ENCODE data around the gene TMEM127. TPM values are rescaled to one million over a fixed set of nuclear protein-coding genes. Genes with fewer than 3 reads are reported as not detected.

TMEM127 gene
- total RNA-seq, 2 donors from 2014 or later, result 23.8 to 25.4 TPM

- H3K36me3 Mint-ChIP-seq (ENCODE audit: low read depth), result peaks cover 100% of the 10 kb centered on the region
- no peaks in the 10 kb centered on the region for H3K9me3 Mint-ChIP-seq
- no peaks in the 10 kb centered on the region for H3K4me1 Mint-ChIP-seq
- no peaks in the 10 kb centered on the region for H3K27me3 Mint-ChIP-seq
- H3K4me3 Mint-ChIP-seq, result no peak overlapping the region
- ATAC-seq (replicated peaks), result peak; percentile 63
- peak overlapping the region; percentile 52 for H3K27ac Mint-ChIP-seq
Measured at GRCh38 chr2:96274355-96275056, 8.7 kb upstream of the TMEM127 start.

- Mint-ChIP-seq H3K4me3 (no peak overlapping the region), H3K27me3 (no peaks in the 10 kb centered on the region), H3K27ac (no peak overlapping the region), H3K9me3 (no peaks in the 10 kb centered on the region), H3K36me3 (ENCODE audit: low read depth) (peaks cover 100% of the 10 kb centered on the region), H3K4me1 (peaks cover 3% of the 10 kb centered on the region)
- ATAC-seq (replicated peaks), result no peak
Measured at GRCh38 chr2:96273763-96274162, 8.0 kb upstream of the TMEM127 start.

- H3K4me3 Mint-ChIP-seq, result no peak overlapping the region
- peaks cover 100% of the 10 kb centered on the region for H3K36me3 Mint-ChIP-seq (ENCODE audit: low read depth)
- peaks cover 13% of the 10 kb centered on the region for H3K4me1 Mint-ChIP-seq
- no peak overlapping the region for H3K27ac Mint-ChIP-seq
- no peaks in the 10 kb centered on the region for H3K27me3 Mint-ChIP-seq
- ATAC-seq (replicated peaks), result no peak
- no peaks in the 10 kb centered on the region for H3K9me3 Mint-ChIP-seq
Measured at GRCh38 chr2:96271995-96272394, 6.2 kb upstream of the TMEM127 start.

DNA sequence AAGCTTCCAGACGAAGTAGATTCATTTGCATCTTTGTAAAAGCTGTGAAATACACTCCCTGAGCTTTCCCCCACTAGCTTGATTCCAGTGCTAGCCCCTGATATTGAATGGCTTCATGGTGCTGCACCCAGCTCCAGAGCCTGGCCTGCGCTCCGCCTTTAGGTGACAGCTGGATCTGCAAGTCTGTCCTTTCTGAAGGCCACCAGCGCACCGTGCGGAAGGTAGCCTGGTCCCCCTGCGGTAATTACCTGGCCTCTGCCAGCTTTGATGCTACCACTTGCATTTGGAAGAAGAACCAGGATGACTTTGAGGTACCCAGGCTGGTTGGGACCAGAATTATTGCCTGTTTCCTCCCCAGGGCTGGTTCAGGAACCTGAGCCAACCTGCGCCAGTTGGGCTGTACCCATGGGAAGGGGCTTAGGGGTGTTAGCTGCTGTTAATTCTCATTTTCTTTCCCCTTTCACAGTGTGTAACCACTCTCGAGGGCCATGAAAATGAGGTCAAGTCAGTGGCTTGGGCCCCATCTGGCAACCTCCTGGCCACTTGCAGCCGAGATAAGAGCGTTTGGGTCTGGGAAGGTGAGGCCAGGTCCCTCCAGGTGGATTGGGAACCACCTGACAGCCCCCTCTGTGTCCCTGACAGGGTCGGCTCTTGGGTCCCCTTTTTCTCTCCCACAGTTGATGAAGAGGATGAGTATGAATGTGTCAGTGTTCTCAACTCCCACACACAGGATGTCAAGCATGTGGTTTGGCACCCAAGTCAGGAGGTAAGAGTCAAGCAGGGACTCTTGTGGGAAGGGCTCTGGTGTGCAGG lies 1.6 kb upstream of the TMEM127 start:
- peaks cover 87% of the 10 kb centered on the region for H3K36me3 Mint-ChIP-seq (ENCODE audit: low read depth)
- peak overlapping the region; percentile 92 for H3K4me3 Mint-ChIP-seq
- H3K27me3 Mint-ChIP-seq, result no peaks in the 10 kb centered on the region
- peaks cover 26% of the 10 kb centered on the region for H3K4me1 Mint-ChIP-seq
- peak; percentile 60 for ATAC-seq (replicated peaks)
- H3K9me3 Mint-ChIP-seq, result no peaks in the 10 kb centered on the region
- H3K27ac Mint-ChIP-seq, result peak overlapping the region; percentile 89

DNA sequence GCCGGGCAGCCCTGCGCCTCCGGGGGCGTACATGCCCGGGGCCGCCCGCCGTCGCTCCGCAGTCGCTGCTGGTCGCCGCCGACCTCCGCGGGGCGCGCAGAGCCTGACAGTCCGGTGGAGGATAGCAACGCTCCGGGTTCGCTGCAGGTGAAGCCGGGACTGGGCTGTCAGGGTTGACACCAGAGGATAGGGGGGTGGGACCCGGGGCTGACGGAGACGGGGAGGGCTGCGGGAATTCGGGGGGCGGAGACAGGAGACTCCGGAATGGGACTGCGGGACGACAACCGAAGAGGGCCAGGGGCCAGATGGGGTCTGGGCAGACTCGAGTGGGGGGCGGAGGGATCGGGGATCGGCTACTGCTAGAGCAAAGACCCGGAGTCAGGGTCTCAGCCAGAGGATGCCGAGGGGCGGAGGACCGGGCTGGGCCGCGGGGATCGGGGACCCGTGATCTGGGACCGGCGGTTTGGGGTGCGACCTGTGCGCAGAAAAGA lies 403 bp downstream of the TMEM127 start:
- no peak overlapping the region for H3K27ac Mint-ChIP-seq
- peaks cover 32% of the 10 kb centered on the region for H3K4me1 Mint-ChIP-seq
- peak overlapping the region; percentile 92 for H3K4me3 Mint-ChIP-seq
- no peaks in the 10 kb centered on the region for H3K9me3 Mint-ChIP-seq
- H3K36me3 Mint-ChIP-seq (ENCODE audit: low read depth), result peaks cover 87% of the 10 kb centered on the region
- peak; percentile 5 for ATAC-seq (replicated peaks)
- H3K27me3 Mint-ChIP-seq, result no peaks in the 10 kb centered on the region

GRCh38 chr2:96264656-96265348 lies 995 bp downstream of the TMEM127 start:
- H3K27ac Mint-ChIP-seq, result peak overlapping the region; percentile 78
- H3K4me3 Mint-ChIP-seq, result peak overlapping the region; percentile 92
- peaks cover 83% of the 10 kb centered on the region for H3K36me3 Mint-ChIP-seq (ENCODE audit: low read depth)
- H3K9me3 Mint-ChIP-seq, result no peaks in the 10 kb centered on the region
- no peaks in the 10 kb centered on the region for H3K27me3 Mint-ChIP-seq
- peaks cover 33% of the 10 kb centered on the region for H3K4me1 Mint-ChIP-seq
- ATAC-seq (replicated peaks), result no peak

DNA sequence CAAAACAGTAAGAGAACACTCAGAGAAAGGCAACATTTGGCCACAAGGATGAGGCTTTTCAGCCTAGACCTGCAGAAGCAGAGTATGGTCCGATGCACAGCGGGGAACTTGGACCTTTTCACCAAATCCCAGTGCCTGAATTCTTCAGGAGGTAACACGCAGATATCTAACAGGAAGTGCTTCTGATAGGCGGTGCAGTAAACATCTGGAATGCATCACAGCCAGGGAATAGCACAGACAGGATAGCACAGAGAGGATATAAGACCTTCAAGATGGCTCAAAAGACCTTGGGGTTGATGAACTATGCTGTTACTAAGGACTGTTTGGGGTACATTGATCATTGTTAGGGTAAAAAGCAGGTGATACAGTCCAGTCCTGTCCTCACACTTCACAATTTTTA lies 1.7 kb downstream of the TMEM127 start:
- ATAC-seq (replicated peaks), result no peak
- Mint-ChIP-seq H3K36me3 (ENCODE audit: low read depth) (peaks cover 76% of the 10 kb centered on the region), H3K27ac (peak overlapping the region; percentile 78), H3K27me3 (no peaks in the 10 kb centered on the region), H3K9me3 (no peaks in the 10 kb centered on the region), H3K4me1 (peaks cover 36% of the 10 kb centered on the region), H3K4me3 (peak overlapping the region; percentile 92)

- Mint-ChIP-seq H3K36me3 (ENCODE audit: low read depth) (peaks cover 67% of the 10 kb centered on the region), H3K27ac (no peak overlapping the region), H3K4me3 (no peak overlapping the region), H3K4me1 (peaks cover 23% of the 10 kb centered on the region), H3K9me3 (no peaks in the 10 kb centered on the region), H3K27me3 (no peaks in the 10 kb centered on the region)
- no peak for ATAC-seq (replicated peaks)
Measured at GRCh38 chr2:96262306-96262705, 3.5 kb downstream of the TMEM127 start.

- no peaks in the 10 kb centered on the region for H3K27me3 Mint-ChIP-seq
- H3K36me3 Mint-ChIP-seq (ENCODE audit: low read depth), result peaks cover 67% of the 10 kb centered on the region
- no peak for ATAC-seq (replicated peaks)
- no peaks in the 10 kb centered on the region for H3K9me3 Mint-ChIP-seq
- no peak overlapping the region for H3K4me3 Mint-ChIP-seq
- H3K27ac Mint-ChIP-seq, result peak overlapping the region; percentile 91
- peaks cover 23% of the 10 kb centered on the region for H3K4me1 Mint-ChIP-seq
Measured at GRCh38 chr2:96261328-96262003, 4.3 kb downstream of the TMEM127 start.

DNA sequence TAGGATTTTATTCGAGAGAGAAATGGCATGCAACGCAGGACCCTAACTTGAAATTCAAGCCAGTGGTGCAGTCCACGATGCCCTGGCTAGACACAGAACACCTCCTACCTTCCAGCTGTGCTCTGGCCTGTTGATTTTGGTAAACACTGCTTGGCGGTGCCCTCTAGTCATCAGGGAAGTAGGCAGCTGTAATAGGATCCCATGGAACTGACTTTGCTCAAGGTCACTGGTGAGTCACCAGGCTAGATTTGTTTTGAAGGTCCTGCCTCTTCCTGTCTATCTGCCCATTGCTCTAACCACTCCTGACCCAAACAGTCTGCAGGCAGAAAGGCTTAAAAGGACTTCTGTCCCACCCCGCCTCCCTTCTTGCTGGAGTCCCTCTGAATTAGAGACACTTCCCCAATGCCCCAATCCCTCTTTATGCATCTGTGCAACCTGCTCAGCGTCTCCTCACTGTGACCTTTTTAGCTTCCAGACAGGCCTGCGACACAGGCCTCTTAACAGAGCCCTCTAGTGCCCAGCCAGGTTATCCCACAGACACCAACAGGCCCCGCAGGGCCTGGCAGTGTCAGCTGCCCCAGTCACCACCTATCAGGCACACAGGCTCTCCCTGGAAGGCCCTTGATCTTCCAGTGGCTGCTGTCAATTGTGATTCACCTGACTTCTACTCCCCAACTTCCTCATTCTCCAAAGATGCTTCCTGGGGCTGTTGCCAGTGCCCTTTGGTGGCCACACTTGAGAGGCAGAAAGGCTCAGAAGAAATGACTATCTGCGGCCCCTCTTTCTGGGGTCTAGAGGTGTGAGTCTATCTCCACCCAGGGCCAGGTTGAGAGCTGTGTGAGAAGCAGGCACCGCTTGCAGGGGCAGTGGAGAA lies 5.2 kb downstream of the TMEM127 start:
- Mint-ChIP-seq H3K9me3 (no peaks in the 10 kb centered on the region), H3K4me3 (peak overlapping the region; percentile 47), H3K4me1 (peaks cover 23% of the 10 kb centered on the region), H3K27ac (peak overlapping the region; percentile 91), H3K36me3 (ENCODE audit: low read depth) (peaks cover 70% of the 10 kb centered on the region), H3K27me3 (no peaks in the 10 kb centered on the region)
- ATAC-seq (replicated peaks), result peak; percentile 70

DNA sequence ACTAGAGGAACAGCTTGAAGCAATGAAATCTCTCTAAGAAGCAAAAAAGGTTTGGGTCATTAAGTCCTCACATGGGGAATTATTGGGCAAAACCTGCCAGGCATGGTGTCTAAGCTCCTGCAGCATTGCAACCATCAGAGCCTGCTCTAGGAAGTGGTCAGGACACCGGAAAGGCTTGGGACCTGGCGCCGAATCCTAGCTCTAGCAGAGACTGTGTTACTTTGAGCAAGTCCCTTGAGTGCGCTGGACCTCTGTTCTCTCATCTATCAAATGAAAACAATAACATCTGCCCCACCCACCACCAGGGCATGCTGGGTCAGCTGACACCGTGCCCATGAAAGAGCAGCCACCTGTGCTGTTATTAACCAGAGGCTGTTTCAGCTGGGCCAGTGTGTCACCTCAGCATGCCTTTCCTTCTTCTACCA lies 6.3 kb downstream of the TMEM127 start:
- no peaks in the 10 kb centered on the region for H3K27me3 Mint-ChIP-seq
- ATAC-seq (replicated peaks), result no peak

GRCh38 chr2:96258166-96259022 lies 7.4 kb downstream of the TMEM127 start:
- no peak overlapping the region for H3K4me3 Mint-ChIP-seq
- no peaks in the 10 kb centered on the region for H3K27me3 Mint-ChIP-seq
- no peaks in the 10 kb centered on the region for H3K9me3 Mint-ChIP-seq
- no peak for ATAC-seq (replicated peaks)
- no peak overlapping the region for H3K27ac Mint-ChIP-seq
- peaks cover 16% of the 10 kb centered on the region for H3K4me1 Mint-ChIP-seq
- H3K36me3 Mint-ChIP-seq (ENCODE audit: low read depth), result peaks cover 77% of the 10 kb centered on the region

More for the DNA sequence above, 6.3 kb downstream of the TMEM127 start:
- Mint-ChIP-seq H3K9me3 (no peaks in the 10 kb centered on the region), H3K36me3 (ENCODE audit: low read depth) (peaks cover 77% of the 10 kb centered on the region), H3K4me1 (peaks cover 19% of the 10 kb centered on the region), H3K27ac (peak overlapping the region; percentile 91), H3K4me3 (no peak overlapping the region)

Measured in activated T-helper 17 cell treated with anti-CD3 and anti-CD28 coated beads, Interleukin-2, amount 50 U/mL, for 72 hours (primary cell).